A673 (cell line): ENCODE results near the gene UBE2E1.

Experiments used
- EZH2 ChIP-seq: fragments of 200-600 bp; sonication (generic); IDR thresholded peaks from 2 replicates; pipeline ENCODE4 v1.6.1; 2017; ENCODE audit warnings: borderline replicate concordance, low read depth, mild to moderate bottlenecking, mixed read lengths, antibody characterized with exemption, low read length; ENCODE audit not compliant: poor library complexity, severe bottlenecking
- TF ChIP-seq, protein P1 (sequence below): fragments of 300-800, 200-600 bp; sonication (generic); conservative IDR thresholded peaks from 2 replicates; pipeline ENCODE4 v1.5.1; 2017; ENCODE audit warnings: low read depth, mild to moderate bottlenecking, antibody characterized with exemption, low read length, moderate library complexity, mixed read lengths

DNA sequence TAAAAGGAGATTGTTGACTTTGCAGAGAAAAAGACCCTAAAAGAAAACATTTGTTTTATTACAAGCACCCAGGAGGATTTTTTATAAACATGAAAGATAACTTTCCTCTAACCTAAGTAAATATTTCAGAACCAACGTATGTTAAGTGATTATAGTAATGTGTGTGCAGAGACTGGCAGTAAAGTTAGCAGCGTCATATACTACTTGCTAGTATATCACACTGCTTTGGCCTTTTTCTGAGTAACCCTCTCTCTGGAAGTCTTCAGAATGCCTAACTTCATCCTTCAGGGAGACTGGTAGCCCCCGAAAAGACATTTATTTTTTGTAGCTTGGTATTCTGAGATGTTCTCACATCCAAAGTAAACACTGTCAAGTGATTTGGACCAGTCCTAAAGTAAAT is 17.9 kb downstream of the UBE2E1 start:
- TF ChIP-seq, protein P1, sequence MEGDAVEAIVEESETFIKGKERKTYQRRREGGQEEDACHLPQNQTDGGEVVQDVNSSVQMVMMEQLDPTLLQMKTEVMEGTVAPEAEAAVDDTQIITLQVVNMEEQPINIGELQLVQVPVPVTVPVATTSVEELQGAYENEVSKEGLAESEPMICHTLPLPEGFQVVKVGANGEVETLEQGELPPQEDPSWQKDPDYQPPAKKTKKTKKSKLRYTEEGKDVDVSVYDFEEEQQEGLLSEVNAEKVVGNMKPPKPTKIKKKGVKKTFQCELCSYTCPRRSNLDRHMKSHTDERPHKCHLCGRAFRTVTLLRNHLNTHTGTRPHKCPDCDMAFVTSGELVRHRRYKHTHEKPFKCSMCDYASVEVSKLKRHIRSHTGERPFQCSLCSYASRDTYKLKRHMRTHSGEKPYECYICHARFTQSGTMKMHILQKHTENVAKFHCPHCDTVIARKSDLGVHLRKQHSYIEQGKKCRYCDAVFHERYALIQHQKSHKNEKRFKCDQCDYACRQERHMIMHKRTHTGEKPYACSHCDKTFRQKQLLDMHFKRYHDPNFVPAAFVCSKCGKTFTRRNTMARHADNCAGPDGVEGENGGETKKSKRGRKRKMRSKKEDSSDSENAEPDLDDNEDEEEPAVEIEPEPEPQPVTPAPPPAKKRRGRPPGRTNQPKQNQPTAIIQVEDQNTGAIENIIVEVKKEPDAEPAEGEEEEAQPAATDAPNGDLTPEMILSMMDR, result no peak
- TF ChIP-seq EZH2, result no peak
